K562 (cell line): ENCODE data around the gene NUCKS1. TPM values are rescaled to one million over a fixed set of nuclear protein-coding genes. Genes with fewer than 3 reads are reported as not detected.

Experiments
- ADNP ChIP-seq: fragments of 200-800 bp; sonication (Bioruptor generic); IDR thresholded peaks from 2 replicates; pipeline ENCODE4 v1.6.1; 2016; ENCODE audit warnings: missing genetic modification characterization, missing compliant biosample characterization
- BRD9 ChIP-seq: fragments of 450-650 bp; IDR thresholded peaks from 2 replicates; pipeline ENCODE4 v1.6.1; 2018; ENCODE audit warnings: low read depth; ENCODE audit not compliant: partially characterized antibody
- ELF4 ChIP-seq: fragments of 450-650 bp; formaldehyde crosslinking; IDR thresholded peaks from 2 replicates; pipeline ENCODE4 v1.4.0; 2022; ENCODE audit warnings: missing genetic modification characterization
- FOXM1 ChIP-seq, 2 experiments: fragments of 450-650 bp in 1 of 2; sonication (generic) in 1 of 2; formaldehyde crosslinking in 1 of 2; IDR thresholded peaks; 2 replicates each; pipeline versions ENCODE4 v1.6.1 to v1.9.0; 2017 to 2022; ENCODE audit warnings: low read depth in 2 of 2, mild to moderate bottlenecking in 2 of 2, missing genetic modification reagents in 1 of 2, moderate library complexity in 1 of 2
- HLTF ChIP-seq: fragments of 450-650 bp; IDR thresholded peaks from 2 replicates; pipeline ENCODE4 v1.6.1; 2016
- MTA3 ChIP-seq: fragments of 450-650 bp; formaldehyde crosslinking; IDR thresholded peaks from 2 replicates; pipeline ENCODE4 v1.6.1; 2017; ENCODE audit warnings: mild to moderate bottlenecking, borderline replicate concordance
- NFXL1 ChIP-seq: fragments of 450-650 bp; formaldehyde crosslinking; IDR thresholded peaks from 2 replicates; pipeline ENCODE4 v1.4.0; 2021; ENCODE audit warnings: mild to moderate bottlenecking
- SREBF1 ChIP-seq: fragments of 150-350 bp; IDR thresholded peaks from 2 replicates; pipeline ENCODE4 v1.6.1; 2014; ENCODE audit warnings: antibody characterized with exemption, low read depth, low read length, borderline replicate concordance
- TAF1 ChIP-seq: IDR thresholded peaks from 2 replicates; pipeline ENCODE4 v1.6.1; 2011; ENCODE audit warnings: mild to moderate bottlenecking, low read length, moderate library complexity; ENCODE audit not compliant: insufficient read depth, control insufficient read depth, severe bottlenecking; ENCODE audit errors: extremely low read depth
- TARDBP ChIP-seq: fragments of 450-650 bp; IDR thresholded peaks from 2 replicates; pipeline ENCODE4 v1.6.1; 2016
- ZC3H8 ChIP-seq: fragments of 450-650 bp; IDR thresholded peaks from 2 replicates; pipeline ENCODE4 v1.6.1; 2017
- ZNF197 ChIP-seq: fragments of 200-800 bp; sonication (Bioruptor generic); IDR thresholded peaks from 2 replicates; pipeline ENCODE4 v1.6.1; 2016; ENCODE audit warnings: low read depth, missing genetic modification characterization, missing compliant biosample characterization
- ZNF24 ChIP-seq: fragments of 450-650 bp; IDR thresholded peaks from 2 replicates; pipeline ENCODE4 v1.6.1; 2016
- ZNF354B ChIP-seq: fragments of 250-450 bp; sonication (Bioruptor Pico); IDR thresholded peaks from 2 replicates; pipeline ENCODE4 v1.4.0; 2020
- ZNF76 ChIP-seq: fragments of 250-450 bp; sonication (Bioruptor Pico); IDR thresholded peaks from 2 replicates; pipeline ENCODE4 v1.4.0; 2020; ENCODE audit warnings: mild to moderate bottlenecking, moderate library complexity, borderline replicate concordance
- polyA plus RNA-seq, 8 experiments: library from polyadenylated mRNA; depleted of rRNA in 4 of 8; stranded (reverse) in 5 of 8; unstranded in 3 of 8; fragments of >200 nt; fragmentation: Nextera tagmentation in 2 of 8; fragmentation: Illumina TruSeq in 1 of 8; extraction: Ambion mirVana in 2 of 8; extraction: Trizol in 1 of 8; gene quantifications; 2 replicates each; pipeline versions ENCODE4 v1.2.1 to v1.2.3, GENCODE V29; 2011 to 2014; ENCODE audit warnings: inconsistent platforms in 1 of 8, missing spikeins in 1 of 8
- total RNA-seq, 7 experiments: library from RNA; depleted of rRNA in 6 of 7; stranded (reverse); fragments of >200 nt in 6 of 7; fragmentation: Illumina TruSeq in 2 of 7; extraction: Trizol in 2 of 7; gene quantifications; 2 replicates each; pipeline versions ENCODE4 v1.2.1 to v1.2.3, GENCODE V29; 2011 to 2021; ENCODE audit warnings: low replicate concordance in 1 of 7
- TF ChIP-seq, protein P1 (sequence below): fragments of 200-800 bp; sonication (Bioruptor generic); IDR thresholded peaks from 2 replicates; pipeline ENCODE4 v1.6.1; 2016; ENCODE audit warnings: missing genetic modification characterization, missing compliant biosample characterization
- TF ChIP-seq, protein P2 (sequence below): fragments of 150-350 bp; conservative IDR thresholded peaks from 2 replicates; pipeline ENCODE4 v1.6.1; 2014; ENCODE audit warnings: low read length

Gene NUCKS1
- total and polyA plus RNA-seq, 9 of the 15 experiments (the other 6 are each of a cell fraction or from before 2014, with no cell fraction given), result 66.7 to 244 (median 149) TPM

DNA sequence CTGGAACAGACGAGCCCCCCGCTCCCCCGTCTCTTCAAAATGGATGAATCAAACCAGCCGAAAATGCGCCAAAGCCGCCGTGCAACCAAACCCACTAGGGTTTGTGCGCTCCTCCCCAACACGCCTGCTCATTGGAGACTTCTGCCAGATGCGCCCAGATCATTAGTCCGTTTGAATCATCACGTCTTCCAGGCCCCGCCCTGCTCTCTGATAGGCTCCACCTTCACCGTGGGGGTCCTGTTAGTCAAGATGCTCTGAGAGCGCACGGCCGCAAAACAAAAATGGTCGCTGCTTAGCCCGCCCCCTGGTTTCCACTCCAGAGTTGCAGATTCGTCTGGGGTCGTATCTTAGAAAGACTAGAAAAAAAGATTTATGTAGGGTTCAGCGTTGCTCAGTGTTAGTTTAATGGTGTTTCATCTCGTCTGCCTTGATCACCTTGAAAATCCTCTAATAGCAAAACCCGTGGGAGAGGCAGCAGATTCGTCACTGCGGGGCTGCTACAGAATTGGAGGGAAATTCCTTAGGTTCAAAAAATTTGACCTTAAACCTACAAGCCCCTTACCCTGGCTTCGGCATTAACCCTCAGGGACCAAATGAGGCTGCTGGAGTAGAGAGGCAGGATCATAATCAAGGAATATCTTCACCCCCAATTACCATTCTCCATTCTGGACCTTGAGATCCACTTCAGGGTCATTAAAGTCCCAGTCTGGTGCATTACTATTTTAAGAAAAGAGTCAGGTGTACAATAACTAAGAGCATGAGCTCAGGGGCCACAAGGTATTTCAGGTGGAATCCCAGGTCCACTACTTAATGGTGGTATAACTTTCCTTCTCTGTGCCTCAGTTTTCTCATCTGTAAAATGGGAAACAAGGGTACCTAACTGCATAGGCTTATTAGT, at the start of gene NUCKS1 (continued):
- TF ChIP-seq, protein P1, sequence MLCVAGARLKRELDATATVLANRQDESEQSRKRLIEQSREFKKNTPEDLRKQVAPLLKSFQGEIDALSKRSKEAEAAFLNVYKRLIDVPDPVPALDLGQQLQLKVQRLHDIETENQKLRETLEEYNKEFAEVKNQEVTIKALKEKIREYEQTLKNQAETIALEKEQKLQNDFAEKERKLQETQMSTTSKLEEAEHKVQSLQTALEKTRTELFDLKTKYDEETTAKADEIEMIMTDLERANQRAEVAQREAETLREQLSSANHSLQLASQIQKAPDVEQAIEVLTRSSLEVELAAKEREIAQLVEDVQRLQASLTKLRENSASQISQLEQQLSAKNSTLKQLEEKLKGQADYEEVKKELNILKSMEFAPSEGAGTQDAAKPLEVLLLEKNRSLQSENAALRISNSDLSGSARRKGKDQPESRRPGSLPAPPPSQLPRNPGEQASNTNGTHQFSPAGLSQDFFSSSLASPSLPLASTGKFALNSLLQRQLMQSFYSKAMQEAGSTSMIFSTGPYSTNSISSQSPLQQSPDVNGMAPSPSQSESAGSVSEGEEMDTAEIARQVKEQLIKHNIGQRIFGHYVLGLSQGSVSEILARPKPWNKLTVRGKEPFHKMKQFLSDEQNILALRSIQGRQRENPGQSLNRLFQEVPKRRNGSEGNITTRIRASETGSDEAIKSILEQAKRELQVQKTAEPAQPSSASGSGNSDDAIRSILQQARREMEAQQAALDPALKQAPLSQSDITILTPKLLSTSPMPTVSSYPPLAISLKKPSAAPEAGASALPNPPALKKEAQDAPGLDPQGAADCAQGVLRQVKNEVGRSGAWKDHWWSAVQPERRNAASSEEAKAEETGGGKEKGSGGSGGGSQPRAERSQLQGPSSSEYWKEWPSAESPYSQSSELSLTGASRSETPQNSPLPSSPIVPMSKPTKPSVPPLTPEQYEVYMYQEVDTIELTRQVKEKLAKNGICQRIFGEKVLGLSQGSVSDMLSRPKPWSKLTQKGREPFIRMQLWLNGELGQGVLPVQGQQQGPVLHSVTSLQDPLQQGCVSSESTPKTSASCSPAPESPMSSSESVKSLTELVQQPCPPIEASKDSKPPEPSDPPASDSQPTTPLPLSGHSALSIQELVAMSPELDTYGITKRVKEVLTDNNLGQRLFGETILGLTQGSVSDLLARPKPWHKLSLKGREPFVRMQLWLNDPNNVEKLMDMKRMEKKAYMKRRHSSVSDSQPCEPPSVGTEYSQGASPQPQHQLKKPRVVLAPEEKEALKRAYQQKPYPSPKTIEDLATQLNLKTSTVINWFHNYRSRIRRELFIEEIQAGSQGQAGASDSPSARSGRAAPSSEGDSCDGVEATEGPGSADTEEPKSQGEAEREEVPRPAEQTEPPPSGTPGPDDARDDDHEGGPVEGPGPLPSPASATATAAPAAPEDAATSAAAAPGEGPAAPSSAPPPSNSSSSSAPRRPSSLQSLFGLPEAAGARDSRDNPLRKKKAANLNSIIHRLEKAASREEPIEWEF (CRISPR knock-in tag), result no peak
- TF ChIP-seq TARDBP (0 out of 2 replicates have a peak, but pooled peaks have one; percentile 26), NFXL1 (peak; percentile 58; the same call in 1 of the 2 replicates), ELF4 (CRISPR knock-in tag) (0 out of 2 replicates have a peak, but pooled peaks have one; percentile 29), TAF1 (peak; percentile 73), ADNP (peak; percentile 100), FOXM1 (IDR thresholded peaks at IDR 0.05; ENCODE audit: low read depth) (peak; percentile 100), FOXM1 (CRISPR knock-in tag; IDR thresholded peaks at IDR 0.05; ENCODE audit: low read depth) (peak; percentile 100), ZNF24 (peak; percentile 43; the same call in 1 of the 2 replicates), HLTF (0 out of 2 replicates have a peak, but pooled peaks have one; percentile 48), ZNF76 (CRISPR knock-in tag) (peak; percentile 75; the same call in 1 of the 2 replicates), SREBF1 (0 out of 2 replicates have a peak, but pooled peaks have one; percentile 33), MTA3 (peak; percentile 54), BRD9 (peak; percentile 98), ZC3H8 (peak; percentile 59; the same call in 1 of the 2 replicates), ZNF197 (0 out of 2 replicates have a peak, but pooled peaks have one; percentile 77), ZNF354B (CRISPR knock-in tag) (0 out of 2 replicates have a peak, but pooled peaks have one; percentile 2)
- TF ChIP-seq, protein P2, sequence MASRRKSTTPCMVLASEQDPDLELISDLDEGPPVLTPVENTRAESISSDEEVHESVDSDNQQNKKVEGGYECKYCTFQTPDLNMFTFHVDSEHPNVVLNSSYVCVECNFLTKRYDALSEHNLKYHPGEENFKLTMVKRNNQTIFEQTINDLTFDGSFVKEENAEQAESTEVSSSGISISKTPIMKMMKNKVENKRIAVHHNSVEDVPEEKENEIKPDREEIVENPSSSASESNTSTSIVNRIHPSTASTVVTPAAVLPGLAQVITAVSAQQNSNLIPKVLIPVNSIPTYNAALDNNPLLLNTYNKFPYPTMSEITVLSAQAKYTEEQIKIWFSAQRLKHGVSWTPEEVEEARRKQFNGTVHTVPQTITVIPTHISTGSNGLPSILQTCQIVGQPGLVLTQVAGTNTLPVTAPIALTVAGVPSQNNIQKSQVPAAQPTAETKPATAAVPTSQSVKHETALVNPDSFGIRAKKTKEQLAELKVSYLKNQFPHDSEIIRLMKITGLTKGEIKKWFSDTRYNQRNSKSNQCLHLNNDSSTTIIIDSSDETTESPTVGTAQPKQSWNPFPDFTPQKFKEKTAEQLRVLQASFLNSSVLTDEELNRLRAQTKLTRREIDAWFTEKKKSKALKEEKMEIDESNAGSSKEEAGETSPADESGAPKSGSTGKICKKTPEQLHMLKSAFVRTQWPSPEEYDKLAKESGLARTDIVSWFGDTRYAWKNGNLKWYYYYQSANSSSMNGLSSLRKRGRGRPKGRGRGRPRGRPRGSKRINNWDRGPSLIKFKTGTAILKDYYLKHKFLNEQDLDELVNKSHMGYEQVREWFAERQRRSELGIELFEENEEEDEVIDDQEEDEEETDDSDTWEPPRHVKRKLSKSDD, result peak; percentile 96
